Activated naive CD4-positive, alpha-beta T cell treated with anti-CD3 and anti-CD28 coated beads, Interleukin-2, amount 50 U/mL, for 24 hours (primary cell): ENCODE measurements around the gene GALNS.

Source experiments
- H3K27ac Mint-ChIP-seq: one replicate; pipeline ENCODE4 v1.8.0; 2021; ENCODE audit warnings: mild to moderate bottlenecking, mixed read lengths
- H3K27me3 Mint-ChIP-seq: one replicate; pipeline ENCODE4 v1.8.0; 2021; ENCODE audit warnings: mixed read lengths
- H3K36me3 Mint-ChIP-seq: one replicate; pipeline ENCODE4 v1.8.0; 2021; ENCODE audit warnings: mixed read lengths
- H3K4me1 Mint-ChIP-seq: one replicate; pipeline ENCODE4 v1.8.0; 2021; ENCODE audit warnings: mixed read lengths
- H3K4me3 Mint-ChIP-seq: one replicate; pipeline ENCODE4 v1.8.0; 2021; ENCODE audit warnings: mild to moderate bottlenecking, mixed read lengths
- H3K9me3 Mint-ChIP-seq: one replicate; pipeline ENCODE4 v1.8.0; 2021; ENCODE audit warnings: mixed read lengths

Gene GALNS

DNA sequence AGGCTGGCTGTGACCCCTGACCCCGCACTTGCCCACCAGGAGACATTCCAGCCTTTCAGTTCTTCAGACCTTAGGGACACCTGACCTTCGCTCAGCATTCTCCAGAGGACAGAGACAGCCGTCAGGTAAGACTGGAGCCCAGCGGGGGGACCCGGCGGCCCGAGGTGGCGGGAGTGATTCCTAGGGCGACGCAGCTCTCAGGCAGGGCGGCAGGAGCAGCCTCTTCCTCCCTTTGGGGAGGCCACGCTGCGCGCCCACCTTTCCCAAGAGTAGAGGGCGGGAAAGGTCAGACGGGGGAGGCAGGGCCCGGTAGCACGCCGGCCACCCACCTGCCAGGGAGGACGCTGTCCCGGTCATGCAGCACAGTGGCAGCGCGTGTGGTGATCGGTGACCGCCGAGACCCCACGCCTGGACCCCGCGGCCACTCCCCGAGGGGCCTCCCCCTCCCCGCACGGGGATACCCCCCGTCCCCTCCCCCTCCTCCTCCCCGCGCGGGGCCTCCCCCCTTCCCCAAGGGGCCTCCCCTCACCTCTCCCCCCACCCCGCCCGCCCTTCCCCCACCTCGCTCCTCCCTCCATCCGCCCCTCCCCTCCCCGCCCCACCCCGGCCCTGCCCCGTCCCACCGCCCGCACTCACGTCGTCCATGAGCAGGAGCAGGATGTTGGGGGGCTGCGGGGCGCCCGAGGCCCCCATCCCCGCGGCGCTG is 472 bp downstream of the GALNS start:
- no peaks in the 10 kb centered on the region for H3K27me3 Mint-ChIP-seq
- peaks cover 34% of the 10 kb centered on the region for H3K4me1 Mint-ChIP-seq
- no peaks in the 10 kb centered on the region for H3K9me3 Mint-ChIP-seq
- peaks cover 3% of the 10 kb centered on the region for H3K36me3 Mint-ChIP-seq
- H3K27ac Mint-ChIP-seq: no peak overlapping the region
- peak overlapping the region; percentile 99 for H3K4me3 Mint-ChIP-seq

DNA sequence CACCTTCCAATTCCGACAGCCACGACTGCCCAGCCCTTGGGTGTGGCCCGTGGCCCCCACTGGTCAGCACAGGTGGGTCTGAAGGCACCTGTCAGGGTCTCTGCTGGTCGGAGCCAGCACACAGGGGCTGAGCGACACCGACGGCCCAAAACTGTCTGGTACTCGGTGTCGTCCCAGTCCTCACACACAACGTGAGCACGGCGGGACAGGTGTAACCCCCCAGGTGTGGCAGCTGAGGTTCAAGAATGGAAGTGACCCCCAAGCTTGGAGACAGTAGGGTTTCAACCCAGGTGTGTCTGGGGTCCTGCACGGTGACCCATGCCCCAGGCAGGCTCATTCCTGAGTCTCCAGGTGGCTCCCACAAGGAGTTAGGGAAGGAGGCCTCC is 1.0 kb downstream of the GALNS start:
- Mint-ChIP-seq H3K4me1 (peaks cover 34% of the 10 kb centered on the region), H3K27me3 (no peaks in the 10 kb centered on the region), H3K27ac (no peak overlapping the region), H3K36me3 (no peaks in the 10 kb centered on the region), H3K9me3 (no peaks in the 10 kb centered on the region), H3K4me3 (peak overlapping the region; percentile 79)

DNA sequence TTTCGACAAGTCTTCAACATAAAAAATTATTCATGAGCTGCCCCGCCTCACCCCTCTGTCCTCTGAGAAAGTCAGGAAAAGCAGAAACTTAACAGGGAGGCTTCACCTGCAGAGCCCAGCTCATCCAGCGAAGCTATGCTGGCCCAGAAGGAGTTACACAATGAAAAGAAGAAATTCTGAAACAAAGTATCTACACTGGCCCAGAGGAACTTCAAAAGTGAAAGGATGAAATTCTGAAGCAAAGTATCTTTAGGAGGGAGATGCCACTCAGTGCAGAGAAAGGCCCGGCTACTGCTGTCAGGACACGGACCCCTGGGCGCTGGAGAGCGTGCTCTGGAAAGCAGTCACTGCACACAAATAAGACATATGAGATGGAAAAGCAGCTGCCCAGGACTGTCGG is 1.6 kb downstream of the GALNS start:
- Mint-ChIP-seq H3K36me3 (no peaks in the 10 kb centered on the region), H3K27ac (peak overlapping the region; percentile 83), H3K4me3 (peak overlapping the region; percentile 72), H3K9me3 (no peaks in the 10 kb centered on the region), H3K4me1 (peaks cover 34% of the 10 kb centered on the region), H3K27me3 (no peaks in the 10 kb centered on the region)

DNA sequence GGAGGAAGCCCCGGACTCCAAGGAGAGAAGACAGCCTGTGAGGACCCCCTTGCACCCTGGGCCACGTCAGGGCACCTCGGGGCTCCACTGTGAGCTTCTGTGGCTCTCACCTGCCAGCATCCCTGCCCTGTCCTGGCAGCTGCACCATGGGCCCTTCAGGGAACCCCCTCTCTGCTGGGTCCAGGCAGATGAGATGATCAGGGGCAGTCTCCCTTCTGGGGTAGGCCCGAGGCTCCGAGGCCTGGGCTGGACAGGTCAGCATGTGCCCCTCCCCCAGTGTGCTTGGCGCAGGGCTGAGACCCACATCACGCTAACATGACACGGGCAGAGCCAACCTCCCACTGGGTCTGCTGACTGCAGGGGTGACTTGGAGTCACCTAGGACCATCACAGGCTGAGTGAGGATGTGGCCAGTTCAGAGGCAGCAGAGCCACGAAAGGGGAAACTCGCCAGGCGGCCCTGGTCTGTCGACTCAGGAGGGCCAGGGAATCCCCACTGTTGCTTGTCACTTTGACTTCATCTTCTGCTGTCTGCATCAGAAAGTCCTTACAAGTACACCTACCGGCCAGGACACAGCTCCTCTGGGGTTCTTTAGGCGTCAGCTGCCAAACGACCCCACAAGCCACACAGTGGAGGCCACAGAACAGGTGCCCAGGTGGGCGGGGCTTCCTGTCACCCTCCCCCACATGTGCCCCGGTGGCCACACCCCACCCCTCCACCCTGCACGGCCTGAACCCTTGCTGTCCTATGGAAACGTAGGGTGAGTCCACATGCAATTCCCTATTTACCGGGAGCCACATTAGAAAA is 2.2 kb downstream of the GALNS start:
- peaks cover 34% of the 10 kb centered on the region for H3K4me1 Mint-ChIP-seq
- no peaks in the 10 kb centered on the region for H3K36me3 Mint-ChIP-seq
- H3K4me3 Mint-ChIP-seq: peak overlapping the region; percentile 72
- no peak overlapping the region for H3K27ac Mint-ChIP-seq
- H3K27me3 Mint-ChIP-seq: no peaks in the 10 kb centered on the region
- H3K9me3 Mint-ChIP-seq: no peaks in the 10 kb centered on the region

DNA sequence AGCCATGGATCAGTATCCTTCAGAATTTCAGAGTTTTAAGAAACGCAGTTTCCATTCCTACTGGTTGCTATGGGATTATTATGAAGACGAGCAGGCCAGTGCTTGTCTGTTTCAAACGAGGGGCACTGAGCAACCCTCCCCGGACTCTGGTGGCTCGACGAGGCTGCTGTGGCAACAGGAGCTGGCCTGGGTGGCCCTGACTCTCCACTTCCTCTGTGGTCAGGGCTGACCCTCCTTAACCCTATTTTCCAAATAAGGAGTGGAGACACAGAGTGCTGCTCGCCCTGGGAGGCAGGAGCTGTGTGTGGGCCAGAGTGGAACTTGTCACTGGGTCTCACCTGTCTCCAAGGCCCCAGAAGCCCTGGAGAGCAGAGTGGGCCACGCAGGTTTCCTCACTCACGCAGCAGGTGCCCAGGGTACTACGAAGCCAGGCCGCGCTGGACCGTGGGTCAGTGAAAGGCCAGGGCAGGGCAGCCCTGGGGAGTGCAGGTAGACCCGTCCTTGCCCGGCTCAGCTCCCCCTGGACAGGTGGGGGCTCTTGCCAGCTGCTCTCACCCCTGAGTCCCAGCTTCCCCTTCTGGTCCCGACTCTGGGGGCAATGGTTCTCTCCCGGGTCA is 3.3 kb downstream of the GALNS start:
- no peak overlapping the region for H3K4me3 Mint-ChIP-seq
- no peak overlapping the region for H3K27ac Mint-ChIP-seq
- H3K4me1 Mint-ChIP-seq: peaks cover 30% of the 10 kb centered on the region
- H3K9me3 Mint-ChIP-seq: no peaks in the 10 kb centered on the region
- no peaks in the 10 kb centered on the region for H3K27me3 Mint-ChIP-seq
- no peaks in the 10 kb centered on the region for H3K36me3 Mint-ChIP-seq

DNA sequence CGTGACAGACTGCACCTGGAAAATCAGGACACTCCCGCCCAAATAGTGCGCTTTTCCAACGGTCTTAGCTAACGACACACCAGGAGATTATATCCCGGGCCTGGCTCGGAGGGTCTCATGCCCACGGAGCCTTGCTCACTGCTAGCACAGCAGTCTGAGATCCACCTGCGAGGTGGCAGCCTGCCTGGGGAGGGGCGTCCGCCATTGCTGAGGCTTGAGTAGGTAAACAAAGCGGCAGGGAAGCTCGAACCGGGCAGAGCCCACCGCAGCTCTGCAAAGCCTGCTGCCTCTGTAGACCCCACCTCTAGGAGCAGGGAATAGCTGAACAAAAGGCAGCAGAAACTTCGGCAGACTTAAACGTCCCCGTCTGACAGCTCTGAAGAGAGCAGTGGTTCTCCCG is 5.1 kb downstream of the GALNS start:
- H3K4me3 Mint-ChIP-seq: no peak overlapping the region
- H3K27me3 Mint-ChIP-seq: no peaks in the 10 kb centered on the region
- no peak overlapping the region for H3K27ac Mint-ChIP-seq
- H3K36me3 Mint-ChIP-seq: no peaks in the 10 kb centered on the region
- H3K9me3 Mint-ChIP-seq: no peaks in the 10 kb centered on the region
- peaks cover 21% of the 10 kb centered on the region for H3K4me1 Mint-ChIP-seq

DNA sequence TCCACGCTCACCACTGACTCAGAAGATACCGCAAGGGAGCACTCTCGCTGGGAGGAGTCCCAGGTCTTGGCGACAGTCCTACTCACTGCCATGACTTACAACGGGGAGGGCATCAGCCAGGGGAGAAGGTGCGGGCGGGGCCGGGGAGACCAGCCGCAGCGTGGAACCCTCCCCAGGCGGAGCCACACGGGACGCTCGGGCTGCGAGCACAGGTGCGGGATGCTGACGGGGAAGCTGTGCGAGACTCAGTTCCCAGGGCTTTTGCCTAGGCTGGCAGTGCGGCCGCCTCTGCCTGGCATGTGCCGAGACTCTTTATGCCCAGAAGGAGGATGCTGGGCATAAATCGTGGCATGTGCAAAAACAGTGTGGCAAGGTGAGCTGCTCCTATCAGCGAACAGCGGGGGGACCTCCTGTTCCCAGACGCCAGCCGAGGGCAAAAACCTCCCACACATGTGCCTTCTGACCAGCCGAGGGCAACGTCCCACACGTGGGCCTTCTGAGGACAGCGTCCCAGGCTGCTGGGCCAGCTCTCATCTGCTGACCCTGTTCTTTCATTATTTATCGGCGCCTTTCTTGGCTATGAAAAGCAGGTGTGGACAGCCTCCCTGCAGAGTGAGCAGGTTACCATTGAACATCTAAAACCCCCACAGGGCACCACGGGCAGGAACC is 6.1 kb downstream of the GALNS start:
- H3K36me3 Mint-ChIP-seq: no peaks in the 10 kb centered on the region
- H3K4me1 Mint-ChIP-seq: peaks cover 17% of the 10 kb centered on the region
- no peak overlapping the region for H3K27ac Mint-ChIP-seq
- no peak overlapping the region for H3K4me3 Mint-ChIP-seq
- no peaks in the 10 kb centered on the region for H3K9me3 Mint-ChIP-seq
- no peaks in the 10 kb centered on the region for H3K27me3 Mint-ChIP-seq

DNA sequence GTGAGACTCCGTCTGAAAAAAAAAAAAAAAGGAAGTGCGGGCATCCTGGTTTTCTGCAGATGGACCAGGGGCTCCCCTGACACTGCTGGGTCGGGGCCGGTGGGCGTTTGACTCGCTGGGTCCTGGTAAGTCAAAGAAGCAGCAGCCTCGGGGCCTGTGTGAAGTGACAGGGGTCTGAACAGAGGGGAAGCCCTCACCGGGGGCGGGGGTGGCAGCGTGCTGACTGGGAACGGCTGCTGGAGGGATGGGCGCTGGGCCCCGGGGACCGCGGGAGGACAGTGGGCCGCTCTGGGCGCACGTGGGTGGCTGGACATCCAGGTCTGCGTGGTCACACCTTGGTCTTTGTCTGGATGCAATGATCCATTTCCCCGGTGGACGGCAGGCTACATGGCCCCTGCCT is 8.2 kb downstream of the GALNS start:
- Mint-ChIP-seq H3K9me3 (no peaks in the 10 kb centered on the region), H3K36me3 (no peaks in the 10 kb centered on the region), H3K4me3 (no peak overlapping the region), H3K27me3 (no peaks in the 10 kb centered on the region), H3K4me1 (peaks cover 7% of the 10 kb centered on the region), H3K27ac (no peak overlapping the region)

DNA sequence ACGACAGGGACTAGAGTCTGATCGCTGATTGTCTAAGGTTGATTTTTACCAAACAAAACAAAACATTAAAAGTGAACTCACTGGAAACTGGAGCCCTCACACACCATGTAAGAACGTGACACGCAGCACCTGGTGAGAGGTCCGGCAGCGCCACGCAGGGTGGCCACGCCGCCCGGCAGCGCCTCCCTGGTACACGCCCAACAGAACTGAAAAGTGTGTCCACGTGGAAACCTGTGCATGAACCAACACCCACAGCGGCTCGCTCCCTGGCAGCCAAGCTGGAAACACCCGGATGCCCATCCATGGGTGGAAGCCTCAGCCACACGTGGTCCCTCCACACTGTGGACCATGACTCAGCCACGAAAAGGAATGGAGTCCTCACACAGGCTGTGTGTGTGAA is 9.1 kb downstream of the GALNS start:
- Mint-ChIP-seq H3K27me3 (no peaks in the 10 kb centered on the region), H3K4me1 (peaks cover 7% of the 10 kb centered on the region), H3K36me3 (no peaks in the 10 kb centered on the region), H3K27ac (no peak overlapping the region), H3K9me3 (no peaks in the 10 kb centered on the region), H3K4me3 (no peak overlapping the region)

DNA sequence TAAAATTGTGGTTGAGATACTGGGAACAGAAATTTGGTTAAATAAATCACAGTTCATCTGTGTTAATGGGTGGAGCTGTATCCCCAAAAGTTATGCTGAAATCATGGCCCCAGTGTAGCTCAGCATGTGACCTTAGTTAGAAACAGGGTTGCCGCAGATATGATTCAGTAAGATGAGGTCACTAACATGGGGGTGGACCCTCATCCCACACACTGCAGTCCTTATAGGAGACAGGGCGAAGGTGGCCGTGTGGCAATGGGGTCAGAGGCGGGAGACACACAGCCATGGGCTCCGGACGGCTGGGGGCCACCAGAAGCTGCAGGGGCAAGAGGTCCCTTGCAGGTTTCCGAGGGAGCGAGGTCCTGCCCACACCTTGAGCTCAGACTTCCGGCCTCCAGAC is 10.7 kb downstream of the GALNS start:
- H3K36me3 Mint-ChIP-seq: no peaks in the 10 kb centered on the region
- no peaks in the 10 kb centered on the region for H3K9me3 Mint-ChIP-seq
- no peak overlapping the region for H3K4me3 Mint-ChIP-seq
- no peak overlapping the region for H3K27ac Mint-ChIP-seq
- no peaks in the 10 kb centered on the region for H3K4me1 Mint-ChIP-seq
- H3K27me3 Mint-ChIP-seq: no peaks in the 10 kb centered on the region

DNA sequence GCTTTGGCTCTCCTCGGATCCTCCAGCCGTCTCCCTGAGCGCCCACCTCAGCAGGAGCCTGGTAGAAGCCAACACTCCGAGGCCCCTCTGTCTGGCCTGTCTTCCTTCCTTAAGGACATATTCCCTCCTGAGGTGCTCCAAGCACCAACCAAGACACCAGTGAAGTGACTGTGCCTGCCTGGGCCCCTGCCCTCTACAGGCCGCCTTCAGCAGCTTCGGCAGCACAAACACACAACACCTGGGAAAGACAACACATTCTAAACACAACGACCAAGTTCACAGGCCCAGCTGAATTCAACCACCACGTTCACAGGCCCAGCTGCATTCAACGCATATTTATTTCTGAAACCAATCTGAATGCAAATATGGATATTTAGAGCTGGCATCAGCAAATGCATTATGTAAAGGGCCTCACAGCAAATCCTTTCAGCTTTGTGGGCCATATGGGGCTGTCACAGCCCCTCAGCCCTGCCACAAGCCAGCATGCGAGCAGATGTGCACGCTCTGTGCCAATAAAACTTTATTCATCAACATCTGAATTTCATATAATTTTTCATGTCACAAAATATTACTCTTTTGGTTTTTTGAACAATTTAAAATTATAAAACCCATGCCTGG is 12.2 kb downstream of the GALNS start:
- H3K27ac Mint-ChIP-seq: no peak overlapping the region
- H3K36me3 Mint-ChIP-seq: peaks cover 2% of the 10 kb centered on the region
- H3K4me1 Mint-ChIP-seq: no peaks in the 10 kb centered on the region
- H3K4me3 Mint-ChIP-seq: no peak overlapping the region
- no peaks in the 10 kb centered on the region for H3K9me3 Mint-ChIP-seq
- no peaks in the 10 kb centered on the region for H3K27me3 Mint-ChIP-seq

DNA sequence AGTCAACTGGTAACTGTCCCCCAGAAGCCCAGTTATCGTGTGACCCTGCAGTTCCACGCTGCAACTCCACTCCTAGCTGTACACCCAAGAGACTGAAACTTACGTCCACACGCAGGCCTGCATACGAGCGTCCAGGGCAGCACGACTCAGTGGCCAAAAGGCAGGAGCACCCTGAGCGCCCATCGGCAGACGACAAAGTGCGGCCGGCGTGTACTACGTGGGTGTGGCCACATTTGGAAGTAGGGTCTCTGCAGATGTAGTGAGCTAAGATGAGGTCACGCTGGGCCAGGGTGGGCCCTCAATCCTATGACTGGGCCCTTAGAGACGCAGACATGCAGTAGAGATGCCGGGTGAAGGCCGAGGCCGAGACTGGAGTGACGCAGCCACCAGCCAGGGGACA is 13.5 kb downstream of the GALNS start:
- Mint-ChIP-seq H3K27ac (no peak overlapping the region), H3K36me3 (peaks cover 2% of the 10 kb centered on the region), H3K27me3 (no peaks in the 10 kb centered on the region), H3K9me3 (no peaks in the 10 kb centered on the region), H3K4me3 (no peak overlapping the region), H3K4me1 (no peaks in the 10 kb centered on the region)

DNA sequence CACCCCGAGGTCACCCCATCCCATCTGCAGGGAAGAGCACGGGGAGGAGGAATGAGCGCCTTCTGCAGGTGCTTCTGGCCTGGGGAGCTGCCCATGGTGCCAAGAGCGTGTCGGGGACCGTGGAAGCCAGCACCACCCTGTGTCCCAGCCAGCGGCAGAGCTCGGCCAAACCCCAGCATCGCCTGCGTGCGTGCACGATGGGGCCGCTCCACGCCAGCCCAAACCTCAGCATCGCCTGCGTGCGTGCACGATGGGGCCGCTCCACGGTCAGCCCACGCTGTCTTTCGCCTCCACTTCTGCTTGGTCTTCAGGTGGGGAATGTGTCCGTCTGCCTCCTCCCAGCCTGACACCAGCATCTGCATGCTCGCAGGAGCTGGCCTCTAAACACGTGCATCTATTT is 13.9 kb downstream of the GALNS start:
- H3K4me3 Mint-ChIP-seq: no peak overlapping the region
- H3K36me3 Mint-ChIP-seq: peaks cover 2% of the 10 kb centered on the region
- no peak overlapping the region for H3K27ac Mint-ChIP-seq
- no peaks in the 10 kb centered on the region for H3K9me3 Mint-ChIP-seq
- no peaks in the 10 kb centered on the region for H3K4me1 Mint-ChIP-seq
- H3K27me3 Mint-ChIP-seq: no peaks in the 10 kb centered on the region

DNA sequence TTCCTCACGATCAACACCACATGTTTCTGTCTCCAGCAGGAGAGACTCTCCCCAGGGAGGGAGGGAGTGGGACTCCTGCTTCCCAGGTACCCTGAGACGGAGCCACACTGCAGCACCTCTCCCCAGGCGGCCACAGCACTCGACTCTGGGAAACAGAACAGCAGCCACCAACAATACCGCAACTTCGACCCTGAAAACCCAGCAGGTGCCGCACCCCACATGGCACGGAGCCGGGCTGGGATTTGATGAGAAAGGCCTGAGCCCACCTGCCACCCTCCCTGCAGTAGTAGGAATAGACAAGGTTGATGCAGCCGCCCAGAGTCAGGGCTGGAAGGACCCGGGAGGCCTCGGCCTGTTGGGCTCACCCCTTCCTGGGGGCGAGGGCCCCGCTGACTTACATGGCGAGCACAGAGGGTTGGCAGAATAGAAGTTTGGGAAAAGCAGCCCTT is 14.4 kb downstream of the GALNS start:
- Mint-ChIP-seq H3K36me3 (peaks cover 2% of the 10 kb centered on the region), H3K27me3 (no peaks in the 10 kb centered on the region), H3K27ac (no peak overlapping the region), H3K4me3 (no peak overlapping the region), H3K4me1 (no peaks in the 10 kb centered on the region), H3K9me3 (no peaks in the 10 kb centered on the region)

DNA sequence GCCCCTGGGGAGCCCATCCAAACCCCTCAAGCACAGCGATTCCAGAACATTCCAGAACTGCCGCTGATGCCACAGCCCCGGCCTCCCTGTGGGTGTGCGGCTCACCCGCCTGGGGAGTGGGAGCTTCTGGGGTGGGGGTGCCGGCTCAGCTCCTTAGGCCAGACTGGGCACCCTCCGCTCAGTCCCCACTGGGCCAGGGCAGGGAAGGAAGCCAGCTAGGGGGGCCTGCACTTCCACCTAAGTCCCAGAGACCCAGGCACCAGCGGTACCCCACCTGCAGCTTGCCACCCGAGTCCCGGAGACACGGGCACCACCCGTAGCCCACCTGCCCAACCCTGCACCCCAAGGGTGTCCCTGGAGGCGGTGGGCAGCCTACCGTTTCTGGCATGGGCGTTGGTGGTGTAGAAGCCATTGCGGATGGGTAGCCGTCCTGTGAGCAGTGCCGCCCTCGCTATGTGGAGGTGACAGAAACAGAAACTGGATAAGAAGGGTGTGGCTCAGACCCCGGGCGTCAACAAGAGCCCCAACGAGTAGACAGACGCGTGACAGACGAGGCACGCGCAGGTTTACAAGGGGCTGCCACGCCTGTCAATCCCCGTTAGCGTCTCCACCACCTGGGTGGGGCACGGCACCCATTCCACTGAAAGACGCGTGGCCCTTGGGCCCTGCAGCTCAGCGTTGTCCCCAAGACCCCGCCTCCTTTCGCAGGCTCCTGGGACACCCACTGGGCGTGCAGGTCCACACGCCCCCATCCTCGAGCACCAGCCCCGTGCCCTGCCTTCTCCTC is 15.0 kb downstream of the GALNS start:
- no peak overlapping the region for H3K27ac Mint-ChIP-seq
- H3K4me1 Mint-ChIP-seq: no peaks in the 10 kb centered on the region
- no peak overlapping the region for H3K4me3 Mint-ChIP-seq
- no peaks in the 10 kb centered on the region for H3K27me3 Mint-ChIP-seq
- H3K9me3 Mint-ChIP-seq: no peaks in the 10 kb centered on the region
- H3K36me3 Mint-ChIP-seq: peaks cover 2% of the 10 kb centered on the region
